ENCODE data around the gene NR4A1.

- TF ChIP-seq ZNF311 (tag by site-specific recombination; IDR thresholded peaks at IDR 0.05; ENCODE audit: borderline replicate concordance) = no peak
- no peak for TF ChIP-seq ZNF138 (tag by site-specific recombination; IDR thresholded peaks at IDR 0.05; ENCODE audit: borderline replicate concordance)
- TF ChIP-seq, protein P1, sequence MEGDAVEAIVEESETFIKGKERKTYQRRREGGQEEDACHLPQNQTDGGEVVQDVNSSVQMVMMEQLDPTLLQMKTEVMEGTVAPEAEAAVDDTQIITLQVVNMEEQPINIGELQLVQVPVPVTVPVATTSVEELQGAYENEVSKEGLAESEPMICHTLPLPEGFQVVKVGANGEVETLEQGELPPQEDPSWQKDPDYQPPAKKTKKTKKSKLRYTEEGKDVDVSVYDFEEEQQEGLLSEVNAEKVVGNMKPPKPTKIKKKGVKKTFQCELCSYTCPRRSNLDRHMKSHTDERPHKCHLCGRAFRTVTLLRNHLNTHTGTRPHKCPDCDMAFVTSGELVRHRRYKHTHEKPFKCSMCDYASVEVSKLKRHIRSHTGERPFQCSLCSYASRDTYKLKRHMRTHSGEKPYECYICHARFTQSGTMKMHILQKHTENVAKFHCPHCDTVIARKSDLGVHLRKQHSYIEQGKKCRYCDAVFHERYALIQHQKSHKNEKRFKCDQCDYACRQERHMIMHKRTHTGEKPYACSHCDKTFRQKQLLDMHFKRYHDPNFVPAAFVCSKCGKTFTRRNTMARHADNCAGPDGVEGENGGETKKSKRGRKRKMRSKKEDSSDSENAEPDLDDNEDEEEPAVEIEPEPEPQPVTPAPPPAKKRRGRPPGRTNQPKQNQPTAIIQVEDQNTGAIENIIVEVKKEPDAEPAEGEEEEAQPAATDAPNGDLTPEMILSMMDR (tag by site-specific recombination; IDR thresholded peaks at IDR 0.05) = no peak
Observed at GRCh38 chr12:52052468-52053186, 1.4 kb downstream of the NR4A1 start.
